HCT116 (cell line): ENCODE results near the gene AIF1. TPM values are rescaled to one million over a fixed set of nuclear protein-coding genes. Genes with fewer than 3 reads are reported as not detected.

ENCODE experiments used
- ATAC-seq: fragments of 200-7000 bp; cut with Tn5 transposase; 2 replicates; pipeline ENCODE4 v1.9.1; 2020; ENCODE audit warnings: mild to moderate bottlenecking, moderate library complexity
- BruUV-seq: library from RNA; stranded (reverse); fragments of 400-500 nt; replicated peaks from 2 replicates; lab custom pipeline; 2021; lab: Mats Ljungman, UMichigan
- CTCF ChIA-PET: fragments of 300-600 bp; sonication (Branson Sonifier 250); formaldehyde crosslinking; loops from one replicate; lab custom pipeline; 2021; ENCODE audit warnings: antibody characterized with exemption; lab: Charles Lee
- POLR2A ChIA-PET: fragments of 300-600, 350-600 bp; sonication (Branson Sonifier 250); formaldehyde crosslinking; loops from one replicate; lab custom pipeline; 2021; ENCODE audit warnings: antibody characterized with exemption; lab: Charles Lee
- RAD21 ChIA-PET, 2 experiments: fragments of 300-600 bp; sonication (Branson Sonifier 250); formaldehyde crosslinking; loops; one replicate each; lab custom pipeline; 2023; ENCODE audit warnings: low total read pairs in 2 of 2; ENCODE audit not compliant: uncharacterized antibody in 2 of 2, unreplicated experiment in 2 of 2, low non-redundant PET in 1 of 2; lab: Charles Lee
- DNase-seq: peaks from one replicate; pipeline ENCODE4 v3.0.0-alpha.2; 2010; ENCODE audit warnings: low read depth, low spot score
- H2AFZ ChIP-seq: fragments of 200-600 bp; shearing (Covaris generic), sonication (generic); 2 replicates; pipeline ENCODE4 v1.6.1; 2017; ENCODE audit warnings: low read depth, mixed run types, mixed read lengths, antibody characterized with exemption, low read length; ENCODE audit not compliant: poor library complexity, severe bottlenecking
- H3K27ac ChIP-seq: 2 replicates; pipeline ENCODE4 v1.5.1; 2012; ENCODE audit warnings: low read depth, low read length
- H3K27me3 ChIP-seq: fragments of 200-600 bp; sonication (generic); 2 replicates; pipeline ENCODE4 v1.6.1; 2016; ENCODE audit warnings: mixed run types, low read length, mixed read lengths; ENCODE audit not compliant: insufficient read depth
- H3K36me3 ChIP-seq, 2 experiments: fragments of 200-500 bp in 1 of 2; fragments of 200-600 bp in 1 of 2; sonication (Bioruptor generic) in 1 of 2; sonication (generic) in 1 of 2; 2 replicates each; pipeline versions ENCODE4 v1.5.1 to v1.6.1; 2014 to 2016; ENCODE audit warnings: low read length in 2 of 2, inconsistent platforms in 1 of 2, mixed read lengths in 1 of 2, mixed run types in 1 of 2; ENCODE audit not compliant: insufficient read depth in 2 of 2, control insufficient read depth in 1 of 2
- H3K4me1 ChIP-seq, 2 experiments: fragments of 200-600 bp in 1 of 2; sonication (generic) in 1 of 2; 2 replicates each; pipeline versions ENCODE4 v1.5.1 to v1.6.1; 2012 to 2017; ENCODE audit warnings: low read length in 2 of 2, inconsistent platforms in 1 of 2, mild to moderate bottlenecking in 1 of 2, mixed read lengths in 1 of 2, mixed run types in 1 of 2, moderate library complexity in 1 of 2; ENCODE audit not compliant: insufficient read depth in 2 of 2, control insufficient read depth in 1 of 2
- H3K4me2 ChIP-seq: fragments of 200-600 bp; sonication (generic); 2 replicates; pipeline ENCODE4 v1.6.1; 2017; ENCODE audit warnings: mixed run types, low read length, mixed read lengths
- H3K4me3 ChIP-seq, 2 experiments: fragments of 200-600 bp in 1 of 2; sonication (generic) in 1 of 2; replicated peaks in 1 of 2; 2 replicates each; pipeline ENCODE4 v1.5.1; 2011 to 2016; ENCODE audit warnings: low read length in 2 of 2, control low read depth in 1 of 2, low read depth in 1 of 2, mild to moderate bottlenecking in 1 of 2, mixed read lengths in 1 of 2, mixed run types in 1 of 2
- H3K79me2 ChIP-seq: fragments of 200-600 bp; sonication (generic); 2 replicates; pipeline ENCODE4 v1.6.1; 2017; ENCODE audit warnings: mild to moderate bottlenecking, mixed run types, low read length, moderate library complexity, mixed read lengths; ENCODE audit not compliant: insufficient read depth
- H3K9ac ChIP-seq: fragments of 200-600 bp; sonication (generic); 2 replicates; pipeline ENCODE4 v1.6.1; 2016; ENCODE audit warnings: low read length, mixed read lengths
- H3K9me2 ChIP-seq: fragments of 200-600 bp; sonication (generic), shearing (Covaris generic); 2 replicates; pipeline ENCODE4 v1.6.1; 2017; ENCODE audit warnings: mixed run types, mild to moderate bottlenecking, moderate library complexity; ENCODE audit not compliant: insufficient read depth
- H3K9me3 ChIP-seq, 2 experiments: fragments of 200-500 bp in 1 of 2; fragments of 200-600 bp in 1 of 2; sonication (Bioruptor generic) in 1 of 2; sonication (generic) in 1 of 2; 2 replicates each; pipeline ENCODE4 v1.6.1; 2014 to 2017; ENCODE audit warnings: low read length in 2 of 2, mixed read lengths in 2 of 2, inconsistent platforms in 1 of 2, low read depth in 1 of 2, mild to moderate bottlenecking in 1 of 2, mixed run types in 1 of 2, moderate library complexity in 1 of 2; ENCODE audit not compliant: control insufficient read depth in 1 of 2, insufficient read depth in 1 of 2
- H4K20me1 ChIP-seq: fragments of 200-600 bp; sonication (generic), shearing (Covaris generic); 2 replicates; pipeline ENCODE4 v1.6.1; 2017; ENCODE audit warnings: mixed run types, mild to moderate bottlenecking, moderate library complexity; ENCODE audit not compliant: insufficient read depth
- CEBPB ChIP-seq: IDR thresholded peaks from 2 replicates; pipeline ENCODE4 v1.6.1; 2012; ENCODE audit warnings: low read depth
- EGR1 ChIP-seq: IDR thresholded peaks from 2 replicates; pipeline ENCODE4 v1.6.1; 2012; ENCODE audit warnings: low read depth
- EZH2 ChIP-seq: fragments of 200-600 bp; sonication (generic); IDR thresholded peaks from 2 replicates; pipeline ENCODE4 v1.6.1; 2017; ENCODE audit warnings: antibody characterized with exemption, mixed run types
- EZH2phosphoT487 ChIP-seq: fragments of 200-600 bp; IDR thresholded peaks from 2 replicates; pipeline ENCODE4 v1.6.1; 2018; ENCODE audit warnings: antibody characterized with exemption, borderline replicate concordance
- FOSL1 ChIP-seq: IDR thresholded peaks from 2 replicates; pipeline ENCODE4 v1.6.1; 2012; ENCODE audit warnings: low read depth
- RAD21 ChIP-seq: IDR thresholded peaks from 2 replicates; pipeline ENCODE4 v1.6.1; 2012; ENCODE audit warnings: low read depth, mild to moderate bottlenecking
- SRF ChIP-seq: IDR thresholded peaks from 2 replicates; pipeline ENCODE4 v1.6.1; 2012; ENCODE audit warnings: low read depth
- TCF7L2 ChIP-seq: IDR thresholded peaks from 2 replicates; pipeline ENCODE4 v1.7.0; 2011; ENCODE audit warnings: borderline replicate concordance, inconsistent platforms; ENCODE audit not compliant: insufficient read depth, insufficient read length; ENCODE audit errors: extremely low read depth
- ZFX ChIP-seq: fragments of 450-650 bp; IDR thresholded peaks from 2 replicates; pipeline ENCODE4 v1.6.1; 2017
- intact Hi-C: fragments of 100-400 bp; cut with micrococcal nuclease; formaldehyde crosslinking; loops from 2 replicates; pipeline ENCODE4 v1.10.0; 2022
- total RNA-seq: library from RNA; stranded (reverse); gene quantifications from one replicate; pipeline ENCODE4 v1.2.1, GENCODE V29; 2021; ENCODE audit not compliant: unreplicated experiment
- TF ChIP-seq, protein P1 (sequence below): IDR thresholded peaks from 2 replicates; pipeline ENCODE4 v1.6.1; 2012
- TF ChIP-seq, protein P2 (sequence below): IDR thresholded peaks from 2 replicates; pipeline ENCODE4 v1.6.1; 2011; ENCODE audit warnings: mild to moderate bottlenecking, low read length, moderate library complexity; ENCODE audit not compliant: insufficient replicate concordance; ENCODE audit errors: extremely low read depth
- TF ChIP-seq, protein P3 (sequence below): IDR thresholded peaks from 2 replicates; pipeline ENCODE4 v1.6.1; 2012
- TF ChIP-seq, protein P4 (sequence below), 3 experiments: fragments of 200-600 bp in 1 of 3; sonication (generic) in 1 of 3; IDR thresholded peaks in 2 of 3; conservative IDR thresholded peaks in 1 of 3; 2 replicates each; pipeline ENCODE4 v1.5.1; 2012 to 2017; ENCODE audit warnings: low read depth in 2 of 3, low read length in 2 of 3, antibody characterized with exemption in 1 of 3, borderline replicate concordance in 1 of 3, control low read depth in 1 of 3, mild to moderate bottlenecking in 1 of 3, mixed read lengths in 1 of 3, mixed run types in 1 of 3, moderate library complexity in 1 of 3; ENCODE audit not compliant: insufficient read depth in 1 of 3

Gene AIF1
- total RNA-seq, 1 experiment from 2014 or later: not detected

DNA sequence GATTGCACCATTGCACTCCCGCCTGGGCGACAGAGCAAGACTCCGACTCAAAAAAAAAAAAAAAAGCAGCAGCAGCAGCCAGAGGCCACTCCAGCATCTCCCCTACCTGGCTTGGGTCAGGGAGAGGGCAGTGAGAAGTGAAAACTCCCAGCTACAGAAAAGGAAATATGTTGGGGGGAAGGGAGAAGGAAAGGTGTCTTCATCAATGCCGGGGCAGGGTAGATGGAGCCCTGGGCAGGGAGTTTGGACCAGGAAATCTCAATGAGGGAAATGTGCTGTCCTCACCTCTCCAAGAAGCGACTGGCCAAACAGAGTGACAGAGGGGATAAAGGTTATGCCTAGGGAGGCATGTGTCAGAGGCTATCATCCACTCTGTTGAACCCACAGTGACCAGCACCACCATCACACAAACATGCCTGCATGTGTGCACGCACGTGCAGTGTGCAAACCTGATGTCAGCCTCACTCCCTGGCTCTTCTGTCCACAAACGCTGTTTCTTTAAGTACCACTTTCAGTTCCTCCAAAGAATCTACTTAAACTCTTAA lies 887 bp upstream of the AIF1 start:
- Histone ChIP-seq H2AFZ (no peak overlapping the region), H3K9ac (no peak overlapping the region), H3K4me3 (no peak overlapping the region), H3K4me2 (no peak overlapping the region), H3K79me2 (no peaks in the 10 kb centered on the region), H3K27ac (no peak overlapping the region), H3K9me3 (no peaks in the 10 kb centered on the region), H3K36me3 (no peaks in the 10 kb centered on the region), H3K27me3 (no peaks in the 10 kb centered on the region), H3K9me2 (no peaks in the 10 kb centered on the region), H4K20me1 (no peaks in the 10 kb centered on the region), H3K4me1 (peaks cover 0 to under 1% of the 10 kb centered on the region in 2 experiments; a peak in 2 of 4 replicates)
- DNase-seq (no peak), ATAC-seq (no peak)
- ChIA-PET POLR2A (no interaction called here), RAD21 (no interaction called here), CTCF (no interaction called here)
- TF ChIP-seq EZH2phosphoT487 (no peak), CEBPB (no peak), SRF (no peak), EZH2 (no peak), RAD21 (no peak), TCF7L2 (no peak), ZFX (no peak), FOSL1 (no peak), EGR1 (no peak)
- TF ChIP-seq, protein P1, sequence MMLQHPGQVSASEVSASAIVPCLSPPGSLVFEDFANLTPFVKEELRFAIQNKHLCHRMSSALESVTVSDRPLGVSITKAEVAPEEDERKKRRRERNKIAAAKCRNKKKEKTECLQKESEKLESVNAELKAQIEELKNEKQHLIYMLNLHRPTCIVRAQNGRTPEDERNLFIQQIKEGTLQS: no peak
- TF ChIP-seq, protein P2, sequence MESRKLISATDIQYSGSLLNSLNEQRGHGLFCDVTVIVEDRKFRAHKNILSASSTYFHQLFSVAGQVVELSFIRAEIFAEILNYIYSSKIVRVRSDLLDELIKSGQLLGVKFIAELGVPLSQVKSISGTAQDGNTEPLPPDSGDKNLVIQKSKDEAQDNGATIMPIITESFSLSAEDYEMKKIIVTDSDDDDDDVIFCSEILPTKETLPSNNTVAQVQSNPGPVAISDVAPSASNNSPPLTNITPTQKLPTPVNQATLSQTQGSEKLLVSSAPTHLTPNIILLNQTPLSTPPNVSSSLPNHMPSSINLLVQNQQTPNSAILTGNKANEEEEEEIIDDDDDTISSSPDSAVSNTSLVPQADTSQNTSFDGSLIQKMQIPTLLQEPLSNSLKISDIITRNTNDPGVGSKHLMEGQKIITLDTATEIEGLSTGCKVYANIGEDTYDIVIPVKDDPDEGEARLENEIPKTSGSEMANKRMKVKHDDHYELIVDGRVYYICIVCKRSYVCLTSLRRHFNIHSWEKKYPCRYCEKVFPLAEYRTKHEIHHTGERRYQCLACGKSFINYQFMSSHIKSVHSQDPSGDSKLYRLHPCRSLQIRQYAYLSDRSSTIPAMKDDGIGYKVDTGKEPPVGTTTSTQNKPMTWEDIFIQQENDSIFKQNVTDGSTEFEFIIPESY: no peak
- TF ChIP-seq, protein P3, sequence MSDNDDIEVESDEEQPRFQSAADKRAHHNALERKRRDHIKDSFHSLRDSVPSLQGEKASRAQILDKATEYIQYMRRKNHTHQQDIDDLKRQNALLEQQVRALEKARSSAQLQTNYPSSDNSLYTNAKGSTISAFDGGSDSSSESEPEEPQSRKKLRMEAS: no peak
- TF ChIP-seq, protein P4, sequence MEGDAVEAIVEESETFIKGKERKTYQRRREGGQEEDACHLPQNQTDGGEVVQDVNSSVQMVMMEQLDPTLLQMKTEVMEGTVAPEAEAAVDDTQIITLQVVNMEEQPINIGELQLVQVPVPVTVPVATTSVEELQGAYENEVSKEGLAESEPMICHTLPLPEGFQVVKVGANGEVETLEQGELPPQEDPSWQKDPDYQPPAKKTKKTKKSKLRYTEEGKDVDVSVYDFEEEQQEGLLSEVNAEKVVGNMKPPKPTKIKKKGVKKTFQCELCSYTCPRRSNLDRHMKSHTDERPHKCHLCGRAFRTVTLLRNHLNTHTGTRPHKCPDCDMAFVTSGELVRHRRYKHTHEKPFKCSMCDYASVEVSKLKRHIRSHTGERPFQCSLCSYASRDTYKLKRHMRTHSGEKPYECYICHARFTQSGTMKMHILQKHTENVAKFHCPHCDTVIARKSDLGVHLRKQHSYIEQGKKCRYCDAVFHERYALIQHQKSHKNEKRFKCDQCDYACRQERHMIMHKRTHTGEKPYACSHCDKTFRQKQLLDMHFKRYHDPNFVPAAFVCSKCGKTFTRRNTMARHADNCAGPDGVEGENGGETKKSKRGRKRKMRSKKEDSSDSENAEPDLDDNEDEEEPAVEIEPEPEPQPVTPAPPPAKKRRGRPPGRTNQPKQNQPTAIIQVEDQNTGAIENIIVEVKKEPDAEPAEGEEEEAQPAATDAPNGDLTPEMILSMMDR (IDR thresholded peaks at IDR 0.05 in 2 of 3, conservative IDR thresholded peaks at IDR 0.05 in 1 of 3; ENCODE audit: borderline replicate concordance in 1 of 3, insufficient read depth in 1 of 3, low read depth in 2 of 3, low read length in 2 of 3): no peak
- no TSS peak for BruUV-seq
- intact Hi-C loops: no loop called here
